ENCODE measurements around the gene EFHD2.

Gene EFHD2

GRCh38 chr1:15391366-15391765 is 18.3 kb upstream of the EFHD2 start:
- Histone ChIP-seq H3K36me3 (ENCODE audit: insufficient read depth, low read length) (no peaks in the 10 kb centered on the region), H3K9ac (ENCODE audit: low read depth, low read length) (no peak overlapping the region)

GRCh38 chr1:15393475-15394257 is 16.0 kb upstream of the EFHD2 start:
- no peak overlapping the region for H3K4me3 ChIP-seq (ENCODE audit: low read length)
- peaks cover 5% of the 10 kb centered on the region for H3K27me3 ChIP-seq (ENCODE audit: control insufficient read depth, insufficient read depth, low read length)
- no peak overlapping the region for H3K9ac ChIP-seq (ENCODE audit: low read depth, low read length)
- H3K4me2 ChIP-seq (ENCODE audit: low read length): no peak overlapping the region
- H3K36me3 ChIP-seq (ENCODE audit: insufficient read depth, low read length): no peaks in the 10 kb centered on the region
- no peaks in the 10 kb centered on the region for H3K9me3 ChIP-seq (replicated peaks; ENCODE audit: low read length)
- H3K4me1 ChIP-seq (ENCODE audit: control insufficient read depth, insufficient read depth, low read length): no peaks in the 10 kb centered on the region

More at GRCh38 chr1:15391366-15391765, 18.3 kb upstream of the EFHD2 start:
- Histone ChIP-seq H3K9me3 (replicated peaks; ENCODE audit: low read length) (no peaks in the 10 kb centered on the region), H3K4me3 (ENCODE audit: low read length) (no peak overlapping the region), H3K4me2 (ENCODE audit: low read length) (no peak overlapping the region), H3K4me1 (ENCODE audit: control insufficient read depth, insufficient read depth, low read length) (peaks cover 3% of the 10 kb centered on the region), H3K27me3 (ENCODE audit: control insufficient read depth, insufficient read depth, low read length) (peaks cover 7% of the 10 kb centered on the region)

GRCh38 chr1:15394258-15394690 is 15.4 kb upstream of the EFHD2 start:
- H3K36me3 ChIP-seq (ENCODE audit: insufficient read depth, low read length): no peaks in the 10 kb centered on the region
- H3K4me2 ChIP-seq (ENCODE audit: low read length): no peak overlapping the region
- H3K9me3 ChIP-seq (replicated peaks; ENCODE audit: low read length): no peaks in the 10 kb centered on the region
- H3K4me1 ChIP-seq (ENCODE audit: control insufficient read depth, insufficient read depth, low read length): no peaks in the 10 kb centered on the region
- H3K9ac ChIP-seq (ENCODE audit: low read depth, low read length): no peak overlapping the region
- peaks cover 4% of the 10 kb centered on the region for H3K27me3 ChIP-seq (ENCODE audit: control insufficient read depth, insufficient read depth, low read length)
- H3K4me3 ChIP-seq (ENCODE audit: low read length): no peak overlapping the region

GRCh38 chr1:15397236-15397635 is 12.5 kb upstream of the EFHD2 start:
- H3K27me3 ChIP-seq (ENCODE audit: control insufficient read depth, insufficient read depth, low read length): peaks cover 4% of the 10 kb centered on the region
- H3K4me1 ChIP-seq (ENCODE audit: control insufficient read depth, insufficient read depth, low read length): no peaks in the 10 kb centered on the region
- H3K4me2 ChIP-seq (ENCODE audit: low read length): no peak overlapping the region
- peaks cover 8% of the 10 kb centered on the region for H3K9me3 ChIP-seq (replicated peaks; ENCODE audit: low read length)
- H3K36me3 ChIP-seq (ENCODE audit: insufficient read depth, low read length): no peaks in the 10 kb centered on the region
- no peak overlapping the region for H3K4me3 ChIP-seq (ENCODE audit: low read length)
- H3K9ac ChIP-seq (ENCODE audit: low read depth, low read length): no peak overlapping the region

DNA sequence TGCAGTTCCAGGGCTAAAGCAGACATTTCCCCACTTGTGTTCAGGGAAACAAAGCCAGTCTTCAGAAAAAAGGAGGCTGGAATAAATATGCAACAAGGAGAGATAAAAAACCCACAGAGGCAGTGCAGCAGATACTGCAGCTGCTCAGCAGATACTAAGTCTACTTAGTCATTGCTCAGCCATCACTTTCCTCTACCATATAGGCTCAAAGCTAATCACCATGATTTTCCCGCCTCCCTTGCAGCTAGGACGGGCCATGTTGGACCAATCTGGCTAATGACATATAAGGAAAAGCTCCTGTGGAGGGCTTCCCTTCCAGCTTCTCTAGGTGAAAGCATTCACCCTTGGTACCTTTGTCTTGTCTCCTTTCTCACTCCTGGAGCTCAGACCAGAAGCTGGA is 10.0 kb upstream of the EFHD2 start:
- Histone ChIP-seq H3K27me3 (ENCODE audit: control insufficient read depth, insufficient read depth, low read length) (no peaks in the 10 kb centered on the region), H3K9me3 (replicated peaks; ENCODE audit: low read length) (peaks cover 8% of the 10 kb centered on the region), H3K36me3 (ENCODE audit: insufficient read depth, low read length) (no peaks in the 10 kb centered on the region), H3K9ac (ENCODE audit: low read depth, low read length) (no peak overlapping the region), H3K4me1 (ENCODE audit: control insufficient read depth, insufficient read depth, low read length) (no peaks in the 10 kb centered on the region), H3K4me3 (ENCODE audit: low read length) (no peak overlapping the region), H3K4me2 (ENCODE audit: low read length) (no peak overlapping the region)

- Histone ChIP-seq H3K4me1 (ENCODE audit: control insufficient read depth, insufficient read depth, low read length) (no peaks in the 10 kb centered on the region), H3K9me3 (replicated peaks; ENCODE audit: low read length) (peaks cover 8% of the 10 kb centered on the region), H3K4me3 (ENCODE audit: low read length) (no peak overlapping the region), H3K4me2 (ENCODE audit: low read length) (no peak overlapping the region), H3K27me3 (ENCODE audit: control insufficient read depth, insufficient read depth, low read length) (no peaks in the 10 kb centered on the region), H3K9ac (ENCODE audit: low read depth, low read length) (no peak overlapping the region), H3K36me3 (ENCODE audit: insufficient read depth, low read length) (no peaks in the 10 kb centered on the region)
These were observed 9.1 kb upstream of the EFHD2 start for GRCh38 chr1:15400627-15401026.

DNA sequence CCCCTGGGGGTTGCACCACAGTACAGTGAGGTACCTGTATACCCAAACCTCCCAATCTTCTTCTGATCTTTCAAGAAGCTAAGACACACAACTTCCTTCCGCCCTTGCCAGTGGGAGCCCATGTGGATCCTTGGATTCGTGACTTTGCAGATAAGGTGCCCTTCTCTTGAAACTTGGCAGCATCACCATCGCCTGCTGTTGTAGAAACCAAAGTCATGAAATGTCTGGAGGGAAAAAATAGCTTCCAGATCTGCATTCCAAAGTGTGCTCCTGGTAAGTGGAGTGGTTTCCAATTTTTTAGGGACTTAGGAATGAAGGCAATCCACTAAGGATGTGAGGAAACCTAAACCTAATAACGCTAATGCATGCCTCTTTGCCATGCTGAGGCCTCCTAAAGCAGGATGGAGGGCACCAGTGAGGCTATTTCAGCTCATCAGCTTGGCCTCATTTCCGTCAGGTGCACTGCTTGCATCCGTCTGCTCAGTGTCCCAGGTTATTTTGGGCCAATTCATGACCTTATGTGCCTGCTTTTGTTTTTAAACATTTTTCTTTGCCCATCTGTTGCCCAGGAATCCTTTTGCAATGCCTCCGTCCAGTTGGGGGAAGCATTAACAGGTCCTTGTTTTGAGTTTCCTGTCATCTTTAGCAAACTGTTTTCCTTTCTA is 8.2 kb upstream of the EFHD2 start:
- H3K27me3 ChIP-seq (ENCODE audit: control insufficient read depth, insufficient read depth, low read length): no peaks in the 10 kb centered on the region
- no peak overlapping the region for H3K4me2 ChIP-seq (ENCODE audit: low read length)
- no peak overlapping the region for H3K4me3 ChIP-seq (ENCODE audit: low read length)
- peaks cover 8% of the 10 kb centered on the region for H3K9me3 ChIP-seq (replicated peaks; ENCODE audit: low read length)
- H3K9ac ChIP-seq (ENCODE audit: low read depth, low read length): no peak overlapping the region
- no peaks in the 10 kb centered on the region for H3K36me3 ChIP-seq (ENCODE audit: insufficient read depth, low read length)
- peaks cover under 1% of the 10 kb centered on the region for H3K4me1 ChIP-seq (ENCODE audit: control insufficient read depth, insufficient read depth, low read length)

- Histone ChIP-seq H3K36me3 (ENCODE audit: insufficient read depth, low read length) (no peaks in the 10 kb centered on the region), H3K4me1 (ENCODE audit: control insufficient read depth, insufficient read depth, low read length) (peaks cover 13% of the 10 kb centered on the region), H3K4me2 (ENCODE audit: low read length) (no peak overlapping the region), H3K9ac (ENCODE audit: low read depth, low read length) (no peak overlapping the region), H3K4me3 (ENCODE audit: low read length) (no peak overlapping the region), H3K9me3 (replicated peaks; ENCODE audit: low read length) (peaks cover 8% of the 10 kb centered on the region), H3K27me3 (ENCODE audit: control insufficient read depth, insufficient read depth, low read length) (no peaks in the 10 kb centered on the region)
These were observed 6.8 kb upstream of the EFHD2 start for GRCh38 chr1:15402809-15403450.

DNA sequence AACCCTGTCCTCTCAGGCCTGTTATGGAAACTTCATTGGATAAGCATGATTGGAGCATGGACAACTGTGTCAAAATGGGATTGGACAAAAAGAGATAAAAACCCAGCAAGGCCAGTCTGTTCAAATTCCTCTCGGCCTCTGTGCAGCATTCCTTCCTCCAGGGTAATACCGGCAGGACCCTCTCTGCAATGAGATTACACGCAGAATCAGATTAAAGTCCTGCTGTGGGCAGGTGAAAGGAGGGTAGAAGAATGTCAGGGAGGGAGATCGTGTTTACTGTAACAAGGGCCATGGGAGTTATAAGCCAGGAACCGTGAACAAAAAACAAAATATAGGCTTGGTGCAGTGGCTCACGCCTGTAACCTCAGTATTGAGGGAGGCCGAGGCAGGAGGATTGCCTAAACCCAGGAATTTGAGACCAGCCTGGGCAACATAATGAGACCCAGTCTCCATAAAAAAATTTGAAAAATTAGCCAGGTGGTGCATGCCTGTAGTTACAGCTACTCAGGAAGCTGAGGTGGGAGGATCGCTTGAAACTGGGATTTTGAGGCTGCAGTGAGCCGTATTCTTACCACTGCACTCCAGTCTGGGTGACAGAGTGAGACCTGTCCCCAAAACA is 5.6 kb upstream of the EFHD2 start:
- H3K27me3 ChIP-seq (ENCODE audit: control insufficient read depth, insufficient read depth, low read length): no peaks in the 10 kb centered on the region
- no peak overlapping the region for H3K9ac ChIP-seq (ENCODE audit: low read depth, low read length)
- peaks cover 8% of the 10 kb centered on the region for H3K9me3 ChIP-seq (replicated peaks; ENCODE audit: low read length)
- H3K4me1 ChIP-seq (ENCODE audit: control insufficient read depth, insufficient read depth, low read length): peaks cover 20% of the 10 kb centered on the region
- no peaks in the 10 kb centered on the region for H3K36me3 ChIP-seq (ENCODE audit: insufficient read depth, low read length)
- H3K4me3 ChIP-seq (ENCODE audit: low read length): no peak overlapping the region
- H3K4me2 ChIP-seq (ENCODE audit: low read length): no peak overlapping the region

DNA sequence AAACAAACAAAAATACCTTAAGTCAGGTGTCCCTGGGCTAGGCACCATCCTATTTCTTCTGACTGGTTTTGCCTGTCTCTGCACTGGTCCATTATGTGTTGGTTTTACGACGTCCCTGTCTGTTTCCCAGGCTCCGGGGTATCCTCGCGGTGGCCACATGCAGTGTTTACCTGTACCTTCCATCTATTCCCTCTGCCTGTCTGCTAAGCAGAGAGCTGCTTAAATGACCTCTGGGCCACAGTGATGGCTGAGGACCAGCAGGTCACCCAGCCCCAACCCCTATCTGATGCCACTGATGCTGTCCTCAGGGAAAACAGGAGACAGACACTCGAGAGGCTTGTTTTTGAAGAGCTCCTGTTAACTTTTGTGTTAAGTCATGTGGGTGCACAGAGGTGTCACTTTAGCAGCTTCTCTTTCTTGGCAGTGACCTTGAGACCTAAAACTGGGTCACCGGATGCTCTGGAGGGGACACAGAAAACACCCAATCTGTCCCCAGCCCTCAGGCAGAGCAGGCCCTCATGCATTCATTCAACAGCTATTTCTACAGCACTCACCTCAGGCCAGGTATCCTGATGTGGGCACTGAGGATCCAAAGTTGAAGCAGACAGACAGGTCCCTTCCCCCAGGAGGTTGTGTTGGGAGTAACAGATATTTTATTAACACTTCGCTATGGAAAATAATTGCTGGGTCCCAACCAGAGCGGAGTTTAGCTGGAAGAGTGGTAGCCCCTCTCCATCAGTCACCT is 4.4 kb upstream of the EFHD2 start:
- H3K9me3 ChIP-seq (replicated peaks; ENCODE audit: low read length): no peaks in the 10 kb centered on the region
- no peak overlapping the region for H3K4me2 ChIP-seq (ENCODE audit: low read length)
- peaks cover 23% of the 10 kb centered on the region for H3K4me1 ChIP-seq (ENCODE audit: control insufficient read depth, insufficient read depth, low read length)
- no peaks in the 10 kb centered on the region for H3K27me3 ChIP-seq (ENCODE audit: control insufficient read depth, insufficient read depth, low read length)
- no peak overlapping the region for H3K4me3 ChIP-seq (ENCODE audit: low read length)
- no peak overlapping the region for H3K9ac ChIP-seq (ENCODE audit: low read depth, low read length)
- no peaks in the 10 kb centered on the region for H3K36me3 ChIP-seq (ENCODE audit: insufficient read depth, low read length)

All from skeletal muscle satellite cell (primary cell).